SIG-M5 treated with dmso at 0.1 percent for 504 hours (cell line): ENCODE measurements around the gene INSIG2.

Experiments
- DNase-seq: peaks from one replicate; lab custom pipeline; 2025; ENCODE audit not compliant: unreplicated experiment; lab: John Stamatoyannopoulos, UW

INSIG2 gene

DNA sequence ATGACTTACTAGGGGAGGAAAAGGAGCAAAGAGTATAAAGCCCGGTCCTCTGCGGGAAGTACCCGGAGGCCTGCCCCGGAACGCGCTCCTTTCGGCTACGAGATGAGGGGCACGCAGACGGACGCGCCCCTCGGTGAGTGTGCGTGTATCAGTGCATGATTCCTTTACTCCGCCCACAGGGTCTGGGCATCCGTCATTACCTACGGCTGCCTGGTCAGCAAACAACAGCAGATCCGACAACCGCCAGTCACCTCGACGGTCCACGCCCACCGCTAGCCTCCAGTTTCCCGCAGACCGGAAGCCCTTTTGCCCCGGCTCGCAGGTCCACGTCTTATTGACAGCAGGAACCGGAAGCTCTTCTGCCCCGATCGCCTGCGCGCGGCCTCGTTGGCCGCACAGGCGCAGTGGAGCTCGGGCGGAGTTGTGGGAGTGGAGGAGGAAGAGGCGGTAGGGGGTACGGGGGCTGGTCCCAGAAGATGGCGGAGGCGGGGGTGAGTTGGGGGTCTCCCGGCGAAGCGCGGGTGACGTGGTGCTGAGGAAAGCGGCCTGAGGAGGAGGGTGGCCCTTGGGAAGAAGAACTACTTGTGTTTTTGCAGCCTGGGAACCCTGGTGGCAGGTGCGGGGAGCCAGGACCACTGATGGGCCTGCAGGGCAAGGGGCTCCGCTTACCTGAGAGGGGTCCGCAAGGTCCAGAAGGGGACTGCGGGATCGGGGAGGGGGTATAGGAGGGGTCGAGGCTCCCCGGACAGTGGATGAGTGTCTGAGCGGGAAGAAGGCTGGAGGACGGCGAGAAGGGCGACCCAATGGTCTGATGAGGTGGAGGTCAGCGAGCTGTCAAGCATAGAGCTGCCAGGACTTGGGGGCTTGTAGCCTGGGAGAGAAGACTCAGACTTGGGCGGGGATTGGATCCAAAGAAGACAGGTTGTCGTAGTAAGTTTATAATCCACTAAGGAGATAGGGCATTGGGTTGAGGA is at the start of gene INSIG2:
TSS of gene INSIG2 (plus strand) at position 421 of the 974 bp plus-strand sequence. CDS start 8,086 bp downstream, outside the sequence.
- peak; percentile 98 for DNase-seq

DNA sequence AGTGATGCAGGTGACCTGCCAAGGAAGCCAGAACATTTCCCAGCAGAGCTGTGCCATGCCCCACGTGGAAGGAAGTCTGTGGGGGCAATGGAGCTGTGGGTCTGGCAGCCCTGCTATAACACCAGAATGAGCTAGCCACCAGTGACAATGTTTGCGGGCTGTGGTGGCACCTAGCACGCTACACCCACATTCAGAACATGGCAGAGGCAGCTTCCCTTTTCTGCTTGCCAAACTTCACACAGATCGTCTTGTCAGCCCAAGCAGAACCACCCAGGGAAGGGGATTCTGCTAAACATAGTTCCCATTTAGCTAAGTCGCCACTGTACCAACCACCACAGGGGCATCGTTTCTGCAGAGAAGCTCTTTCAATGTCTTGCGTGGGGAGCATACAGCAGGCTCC is 47.4 kb upstream of the INSIG2 start:
- no peak for DNase-seq

DNA sequence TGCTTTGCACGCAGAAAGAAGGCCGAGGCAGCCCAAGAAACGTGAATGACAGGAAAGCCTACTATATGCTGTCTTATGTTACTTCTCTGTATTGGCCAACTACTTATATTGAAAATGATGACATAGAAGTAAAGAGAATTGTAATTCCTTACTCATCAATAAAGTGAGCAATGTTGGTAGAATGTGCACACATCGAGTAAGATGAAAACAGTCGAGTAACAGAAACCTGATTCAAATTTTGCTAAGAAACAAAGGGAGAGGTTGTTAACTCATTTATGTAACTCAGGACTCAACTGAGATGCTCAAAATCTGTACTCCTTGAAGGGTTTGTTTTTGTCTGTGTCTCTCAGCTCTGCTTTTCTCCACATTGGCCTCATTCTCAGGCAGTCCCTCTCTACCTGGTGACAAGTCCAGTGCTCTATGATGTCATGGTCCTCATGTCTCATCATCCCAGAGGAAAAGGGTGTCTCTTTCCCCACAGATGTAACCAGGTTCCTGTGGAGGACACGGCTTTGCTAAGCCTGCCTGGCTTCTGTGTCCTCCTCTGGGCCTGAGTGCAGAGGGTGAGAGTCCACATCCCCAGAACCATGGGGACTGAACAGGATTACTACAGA is 44.1 kb upstream of the INSIG2 start:
- DNase-seq: no peak

DNA sequence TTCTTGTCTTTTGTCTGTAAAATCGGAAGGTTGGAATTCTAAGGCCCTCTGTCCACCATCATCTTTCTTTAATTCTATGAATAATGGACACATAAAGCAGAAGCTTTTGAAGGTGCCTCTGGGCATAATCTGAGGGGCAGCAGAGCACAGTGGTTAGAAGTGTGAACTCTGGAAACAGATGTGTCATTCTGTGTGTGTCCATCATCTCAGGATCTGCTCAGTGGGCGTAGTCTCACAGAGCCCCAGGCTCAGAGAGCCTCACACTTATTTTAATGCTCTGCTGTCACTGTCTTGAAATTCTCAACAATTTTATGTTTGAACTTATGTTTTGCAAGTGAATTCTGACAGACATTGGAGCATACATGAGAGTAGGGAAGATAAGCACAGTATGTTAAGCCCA is 43.4 kb upstream of the INSIG2 start:
- DNase-seq: no peak

DNA sequence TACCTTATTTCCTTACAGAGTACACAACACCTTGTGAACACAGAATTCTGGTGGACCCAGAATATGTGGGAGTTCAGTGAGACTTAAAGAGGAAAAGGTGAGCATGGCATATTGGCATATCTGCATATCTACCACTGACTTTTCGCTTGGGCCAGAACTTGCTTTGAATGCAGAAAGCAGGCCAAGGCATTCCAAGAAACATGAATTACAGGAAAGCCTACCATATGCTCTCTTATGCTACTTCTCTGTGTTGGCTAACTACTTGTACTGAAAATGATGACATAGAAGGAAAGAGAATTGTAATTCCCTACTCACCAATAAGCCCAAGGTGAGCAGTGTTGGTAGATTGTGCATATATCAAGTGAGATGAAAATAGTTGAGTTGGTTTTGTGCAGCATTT is 43.0 kb upstream of the INSIG2 start:
- no peak for DNase-seq

DNA sequence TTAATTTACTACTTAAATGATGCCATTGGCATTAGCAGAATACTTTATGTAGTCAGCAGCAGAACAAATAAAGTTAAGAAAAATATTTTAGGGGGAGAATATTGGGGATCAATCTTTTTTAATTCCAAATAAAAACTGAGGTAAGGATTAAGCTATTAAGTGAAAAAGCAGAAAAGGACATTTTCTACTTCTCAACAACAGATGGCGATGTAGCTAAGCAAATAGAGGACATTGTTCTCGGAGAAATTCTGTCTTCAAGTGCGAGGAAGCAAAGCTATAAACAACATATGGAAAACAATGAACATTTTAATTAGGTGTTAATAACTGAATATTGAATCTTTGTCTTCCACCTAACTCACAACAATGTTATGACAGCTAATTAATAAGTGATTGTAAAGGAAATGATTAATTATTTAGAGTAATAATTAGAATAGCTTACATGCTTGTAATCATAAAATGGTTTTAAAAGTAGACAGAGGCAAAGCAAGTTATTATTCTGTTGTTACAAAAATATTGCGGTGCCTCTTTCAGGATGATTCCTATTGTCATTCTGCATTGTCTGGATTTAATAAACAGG is 41.5 kb upstream of the INSIG2 start:
- peak; percentile 70 for DNase-seq

DNA sequence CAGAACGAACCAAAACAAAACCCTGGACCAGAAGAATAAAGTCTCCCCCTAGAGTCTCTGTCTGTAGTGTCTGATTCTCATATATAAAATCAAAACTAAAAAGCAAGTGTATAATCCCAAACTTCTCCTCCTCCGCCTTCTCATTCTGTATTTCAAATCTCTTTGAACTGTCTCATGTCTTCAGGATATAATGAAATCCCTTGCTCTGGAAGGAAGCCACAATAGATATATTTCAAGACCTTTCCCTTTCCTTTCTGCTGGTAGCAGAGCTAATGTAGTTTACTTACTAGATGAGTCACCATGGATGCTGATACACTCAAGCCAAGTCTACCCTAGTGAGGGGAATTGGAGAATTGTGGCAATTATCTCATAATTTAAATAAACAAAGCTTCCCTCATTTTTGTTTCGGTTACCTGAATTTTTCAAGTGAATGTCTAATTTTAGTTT is 40.9 kb upstream of the INSIG2 start:
- DNase-seq: peak; percentile 5

DNA sequence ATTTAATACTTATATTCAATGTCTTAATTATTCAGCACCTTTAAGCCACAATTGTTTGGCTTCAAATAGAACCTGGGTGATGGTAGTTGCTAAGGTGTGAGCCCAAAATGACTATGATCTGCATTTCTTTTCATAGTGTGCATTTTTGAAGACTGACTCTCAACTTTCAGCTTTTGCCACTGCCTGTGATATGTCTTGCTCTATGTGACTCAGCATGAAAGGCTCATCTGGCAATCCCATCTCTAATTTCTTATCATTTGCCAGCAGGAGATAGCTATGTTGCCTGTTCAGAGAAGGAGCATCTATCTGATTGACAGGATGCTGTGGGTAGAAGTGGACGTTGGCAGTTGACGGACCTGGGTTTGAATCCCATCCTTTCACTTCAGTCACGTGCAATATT is 39.9 kb upstream of the INSIG2 start:
- no peak for DNase-seq

DNA sequence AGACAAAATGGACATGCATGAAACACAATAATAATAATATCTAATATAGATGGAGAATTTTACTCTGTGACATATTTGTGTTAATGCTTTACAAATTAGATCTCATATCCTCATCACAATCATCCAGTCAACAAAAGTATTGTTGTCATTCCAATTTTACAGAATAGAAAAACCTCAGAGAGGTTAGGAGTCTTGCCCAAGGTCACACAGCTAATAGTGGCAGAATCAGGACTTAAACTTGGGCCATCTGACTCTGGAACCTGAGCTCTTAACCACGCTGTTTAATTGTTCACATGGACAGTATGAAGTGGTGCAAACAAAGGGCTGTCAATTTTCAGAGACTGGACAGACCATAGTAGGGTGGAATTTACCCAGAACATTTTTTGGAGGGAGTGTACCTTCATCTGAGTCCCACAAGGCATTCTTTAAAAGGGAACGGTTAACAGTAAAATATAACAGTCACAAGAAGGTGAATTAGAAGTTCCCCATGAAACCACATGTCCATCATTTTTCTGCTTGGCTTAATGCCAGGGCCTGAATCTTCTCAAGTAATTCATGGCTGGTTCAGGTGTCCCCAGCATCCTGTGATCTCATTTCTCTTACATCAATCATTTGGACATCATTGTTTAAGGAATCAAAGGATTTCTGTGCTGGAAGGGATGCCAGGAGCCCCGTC is 39.0 kb upstream of the INSIG2 start:
- DNase-seq: no peak

DNA sequence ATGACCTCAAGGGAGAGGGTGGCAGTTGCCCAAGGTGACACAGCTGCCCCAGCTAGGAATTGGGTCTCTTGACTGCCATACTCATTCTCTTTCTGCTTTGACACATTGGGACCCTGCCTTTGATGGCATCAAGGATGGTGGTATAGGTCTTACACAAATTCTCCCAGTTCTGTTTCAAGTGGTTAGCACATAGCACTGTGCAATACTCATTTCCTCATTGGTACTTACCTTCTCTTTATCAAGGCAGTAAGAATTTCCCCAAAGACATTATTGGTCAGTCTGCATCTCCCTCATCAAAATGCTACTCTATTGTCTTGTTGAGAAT is 38.5 kb upstream of the INSIG2 start:
- peak; percentile 66 for DNase-seq

DNA sequence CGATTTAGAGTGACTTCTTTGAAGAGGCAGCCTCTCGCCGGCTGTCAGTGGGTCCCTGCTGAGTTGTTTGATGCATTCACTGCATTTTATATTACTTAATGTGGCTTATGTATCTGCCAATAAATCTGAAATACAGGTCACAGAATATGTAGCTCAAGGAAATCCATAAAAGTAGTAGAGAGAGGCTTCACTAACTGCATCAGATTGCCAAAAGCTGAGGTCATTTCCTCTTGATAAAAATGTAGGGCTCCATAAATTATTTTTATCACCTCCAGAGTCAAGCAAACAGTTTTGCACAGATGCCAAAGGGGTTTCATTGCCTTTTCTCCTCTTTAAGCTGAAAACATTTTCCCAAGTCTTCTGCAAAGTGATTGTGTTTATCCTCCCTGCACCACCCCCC is 37.9 kb upstream of the INSIG2 start:
- DNase-seq: no peak

DNA sequence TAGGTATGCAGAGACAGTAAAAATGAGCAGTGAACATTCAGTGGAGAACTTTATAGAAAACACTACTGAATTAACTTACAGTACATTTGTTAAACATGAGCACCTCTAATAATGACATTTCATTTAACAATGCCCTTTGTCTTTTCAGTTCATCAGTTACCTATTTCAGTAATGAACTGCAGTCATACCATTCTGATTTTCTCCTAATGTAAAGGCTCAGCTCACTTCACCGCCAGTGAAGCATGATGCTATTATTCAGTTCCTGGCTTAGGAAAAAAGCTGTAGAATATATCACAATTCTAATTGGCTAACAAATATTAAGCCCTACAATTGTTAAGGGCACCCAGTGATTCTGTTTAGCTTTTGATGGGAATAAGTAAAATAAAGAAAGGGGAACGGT is 37.3 kb upstream of the INSIG2 start:
- DNase-seq: no peak

DNA sequence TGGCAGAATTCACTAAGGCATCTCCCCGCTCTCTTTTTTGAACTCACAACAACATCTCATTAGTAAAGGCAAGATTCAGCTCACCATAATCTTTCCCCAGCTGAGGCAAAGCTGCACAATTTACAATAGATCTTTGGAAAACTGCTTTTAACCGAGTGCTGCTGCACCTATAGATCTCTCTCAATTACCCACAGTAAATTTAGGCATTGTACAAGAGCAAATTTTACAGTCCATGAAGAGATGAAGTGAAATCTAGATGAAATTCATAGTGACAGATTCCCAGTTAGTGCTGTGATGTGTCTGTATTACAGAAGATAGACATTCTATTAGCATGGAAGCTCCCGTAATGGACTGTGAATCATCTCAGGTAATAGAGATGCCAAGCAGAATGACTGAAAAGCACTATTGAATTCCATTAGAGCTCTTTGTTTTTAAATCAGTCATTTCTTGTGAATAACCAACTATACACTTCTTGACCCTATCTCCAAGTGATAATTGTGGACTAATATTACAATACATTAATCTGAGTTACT is 36.4 kb upstream of the INSIG2 start:
- no peak for DNase-seq

DNA sequence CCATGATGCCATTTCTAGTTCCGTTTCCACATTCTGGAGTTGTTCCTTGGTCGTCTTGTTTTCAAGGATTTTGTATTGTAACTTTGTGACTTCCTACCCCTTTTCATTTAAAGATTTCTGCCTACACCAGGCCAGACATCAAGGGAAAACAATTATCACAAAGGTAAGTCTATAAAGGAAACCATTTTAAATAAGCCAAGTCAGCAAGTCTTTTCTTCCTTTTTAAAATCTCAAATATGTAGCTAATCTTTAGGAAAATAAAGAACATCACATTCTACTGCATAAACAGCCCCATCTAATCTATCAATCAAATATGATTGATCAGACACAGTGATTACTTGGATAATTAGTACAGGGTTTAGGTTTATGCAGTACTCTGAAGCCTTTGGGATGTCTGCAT is 35.8 kb upstream of the INSIG2 start:
- no peak for DNase-seq

DNA sequence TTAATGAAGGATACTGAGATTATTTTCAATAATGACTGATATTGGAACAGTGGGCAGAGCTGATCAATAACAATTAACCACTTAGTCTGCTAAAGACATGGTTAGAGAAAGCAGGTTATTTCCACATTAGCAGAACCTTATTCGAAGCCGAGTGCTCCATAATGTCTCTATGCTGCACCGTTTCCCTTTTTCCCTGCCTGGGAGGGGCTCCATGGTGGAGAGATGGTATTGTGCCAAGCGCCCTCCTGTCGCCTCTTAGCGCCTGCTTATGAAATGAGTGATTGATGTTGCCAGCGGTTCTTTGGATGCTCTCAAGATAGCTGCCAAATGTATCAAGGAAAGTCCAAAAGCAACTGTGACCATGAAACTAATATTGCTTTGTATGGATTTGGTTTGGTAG is 34.6 kb upstream of the INSIG2 start:
- DNase-seq: no peak

DNA sequence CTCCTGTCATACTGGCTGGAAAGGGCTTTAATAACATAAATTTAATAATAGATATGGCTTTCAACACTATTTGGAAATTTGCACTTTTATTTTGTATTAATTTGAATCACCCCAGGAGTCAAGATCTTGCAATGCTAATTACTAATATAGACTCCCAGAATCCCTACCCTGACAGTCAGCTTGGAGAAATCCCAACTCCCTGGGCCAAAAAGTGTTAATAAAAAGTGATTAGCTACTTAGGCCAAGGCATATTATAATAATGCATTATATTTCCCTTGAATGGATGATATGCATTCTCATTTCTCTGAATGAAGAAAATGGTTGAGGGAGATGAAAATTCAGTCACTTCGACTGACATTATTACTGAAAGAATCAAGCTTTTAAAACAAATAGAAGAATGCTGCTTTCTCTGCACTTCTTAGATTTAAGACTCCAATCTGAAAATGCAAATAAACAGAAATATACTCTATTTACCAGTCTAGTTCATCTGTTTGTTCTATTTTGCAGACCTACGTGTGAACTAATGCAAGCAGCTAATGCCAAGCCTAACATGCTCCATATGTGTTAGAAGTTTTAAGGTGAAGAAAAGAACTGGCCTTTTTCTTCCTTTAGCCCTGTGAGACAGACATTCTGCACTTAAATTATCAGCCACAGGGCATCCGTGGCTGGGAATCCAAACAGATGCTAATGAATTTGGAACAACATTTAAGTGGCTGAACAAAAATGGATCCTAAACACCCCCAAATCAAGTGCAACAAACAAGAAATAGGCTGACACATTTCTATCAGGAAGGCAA is 33.9 kb upstream of the INSIG2 start:
- DNase-seq: no peak

DNA sequence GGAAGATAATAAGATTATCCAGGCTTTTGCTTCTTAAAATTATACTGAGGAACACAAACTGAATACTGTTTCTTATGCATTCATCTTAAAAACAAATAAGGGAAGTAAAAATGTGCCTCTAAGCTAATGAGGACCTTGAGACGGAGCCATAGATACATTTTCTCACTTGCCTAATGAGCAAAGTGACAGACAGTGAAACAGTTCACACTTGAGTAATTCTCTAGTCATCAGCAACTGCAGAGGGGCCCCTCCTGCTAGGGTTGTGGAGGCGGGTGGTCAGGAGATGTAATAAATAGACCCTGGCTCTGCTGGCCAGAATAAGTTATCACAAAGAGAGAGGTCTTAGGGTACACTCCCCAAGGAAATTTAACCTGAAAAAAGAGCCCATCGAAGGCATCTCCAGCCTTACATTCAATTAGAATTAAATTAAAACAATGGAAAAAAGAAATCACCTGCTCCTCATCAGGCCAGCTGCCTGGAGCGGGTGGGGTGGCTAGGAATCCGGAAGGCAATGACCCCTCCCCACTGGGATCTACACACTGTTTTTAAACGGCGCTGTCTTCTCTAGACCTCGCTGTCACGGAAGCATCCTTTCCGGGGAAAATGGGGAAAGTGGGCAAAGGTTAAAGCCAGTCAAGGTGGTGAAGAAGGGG is 32.6 kb upstream of the INSIG2 start:
- peak; percentile 86 for DNase-seq

DNA sequence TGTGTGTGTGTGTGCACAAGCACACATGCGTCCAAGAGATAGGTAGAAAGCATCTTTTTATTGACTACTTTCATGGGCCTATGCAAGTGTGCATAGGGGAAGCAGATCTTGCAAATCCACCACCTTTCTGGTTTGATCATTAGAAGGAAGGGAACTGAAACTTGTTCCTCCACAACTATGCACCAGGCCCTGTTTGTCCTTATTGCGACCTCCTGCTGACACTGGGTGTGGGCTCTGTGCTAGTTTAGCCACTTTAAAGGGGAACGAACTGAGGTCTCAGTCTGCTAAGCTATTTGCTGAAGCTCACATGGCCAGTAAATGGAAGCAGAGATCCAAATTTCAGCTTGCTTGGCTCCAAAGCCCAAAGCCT is 32.1 kb upstream of the INSIG2 start:
- DNase-seq: peak; percentile 96

DNA sequence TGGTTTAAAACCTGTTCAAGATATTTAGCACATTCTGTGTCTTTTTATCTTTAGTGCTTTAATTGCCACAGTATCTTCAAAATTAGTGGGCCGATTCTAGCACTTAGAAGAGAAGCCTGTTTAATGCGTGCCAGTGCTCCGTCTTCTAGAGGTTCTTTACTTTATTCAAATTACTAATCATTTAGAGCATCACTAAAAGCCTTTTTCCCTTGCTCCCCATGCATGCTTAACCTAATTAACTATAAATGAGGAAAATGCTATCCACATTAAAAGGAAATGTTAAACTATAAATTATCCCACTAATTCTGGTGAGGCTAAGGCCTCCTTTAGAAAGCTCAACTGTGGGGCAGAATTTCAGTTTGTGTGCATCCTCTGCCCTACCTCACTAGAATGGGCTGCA is 31.5 kb upstream of the INSIG2 start:
- no peak for DNase-seq

DNA sequence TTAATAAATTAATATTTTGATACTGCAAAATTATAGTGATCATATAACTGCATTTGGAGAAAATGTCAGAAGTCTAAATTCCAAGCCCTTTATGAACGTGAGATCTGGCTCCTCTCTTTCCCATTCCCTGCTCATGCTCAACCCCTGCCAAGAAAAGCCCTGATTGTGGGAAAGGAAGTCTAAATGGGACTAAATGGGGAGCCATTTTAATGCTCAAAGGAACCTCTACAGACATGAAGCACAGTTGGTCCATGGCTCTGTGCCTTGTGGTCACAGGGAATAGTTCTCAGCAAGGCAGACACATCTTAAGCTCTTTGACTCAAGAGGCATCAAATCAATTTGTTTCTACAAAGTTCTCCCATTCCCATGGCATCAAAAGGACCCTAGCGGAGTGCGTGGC is 29.3 kb upstream of the INSIG2 start:
- DNase-seq: no peak
